ENCODE data around the gene RAB44.

The RAB44 gene

DNA sequence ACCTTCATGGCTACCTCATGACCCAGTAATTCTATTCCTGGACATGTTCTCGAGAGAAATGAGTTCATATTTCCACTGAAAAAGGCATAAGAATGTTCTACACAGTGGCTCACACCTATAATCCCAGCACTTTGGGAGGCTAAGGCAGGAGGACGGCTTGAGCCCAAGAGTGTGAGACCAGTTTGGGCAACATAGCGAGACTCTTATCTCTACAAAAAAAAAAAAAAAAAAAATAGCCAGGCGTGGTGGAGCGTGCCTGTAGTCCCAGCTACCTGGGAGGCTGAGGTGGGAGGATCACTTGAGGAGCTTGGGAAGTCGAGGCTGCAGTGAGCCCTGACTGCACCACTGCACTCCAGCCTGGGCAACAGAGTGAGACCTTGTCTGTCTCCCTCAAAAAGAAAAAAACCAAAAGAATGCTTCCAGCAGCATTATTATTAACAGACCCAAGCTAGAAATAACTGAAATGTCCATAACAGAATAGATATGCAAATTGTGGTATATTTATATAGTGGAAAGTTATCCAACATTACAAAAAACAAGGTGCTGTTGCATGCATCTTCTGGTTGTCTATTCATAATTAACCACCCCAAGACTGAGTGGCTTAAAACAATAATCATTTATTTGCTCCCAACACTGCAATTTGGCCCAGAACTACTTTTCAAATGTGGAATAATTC is 9.4 kb upstream of the RAB44 start:
- H3K27ac Mint-ChIP-seq = peak overlapping the region; percentile 38
- H3K4me3 Mint-ChIP-seq = no peak overlapping the region
- H3K36me3 Mint-ChIP-seq = peaks cover 9% of the 10 kb centered on the region
- ATAC-seq (ENCODE audit: low read depth) (no peak), DNase-seq (ENCODE audit: low spot score in 2 of 2) (no peak)
- peaks cover 51% of the 10 kb centered on the region for H3K4me1 Mint-ChIP-seq
- H3K27me3 Mint-ChIP-seq = no peaks in the 10 kb centered on the region
- H3K9me3 Mint-ChIP-seq = no peaks in the 10 kb centered on the region

DNA sequence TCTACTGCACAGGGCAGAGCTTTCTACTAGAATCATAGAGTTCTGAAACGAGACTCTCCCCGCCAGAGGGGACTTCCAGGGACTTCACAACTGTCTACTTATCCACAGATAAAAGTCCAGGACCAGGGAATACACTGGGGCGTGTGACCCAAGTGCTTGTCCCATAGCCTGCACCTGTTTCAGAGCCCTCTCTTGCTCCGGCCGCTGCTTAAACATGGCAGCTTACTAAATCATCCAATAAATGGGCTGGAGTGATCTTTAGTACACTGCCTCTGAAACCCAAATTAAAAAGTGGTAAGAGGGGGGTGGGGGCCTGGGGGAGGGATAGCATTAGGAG is 8.9 kb upstream of the RAB44 start:
- ATAC-seq (ENCODE audit: low read depth) = no peak
- H3K27me3 Mint-ChIP-seq = no peaks in the 10 kb centered on the region
- H3K36me3 Mint-ChIP-seq = peaks cover 9% of the 10 kb centered on the region
- H3K4me1 Mint-ChIP-seq = peaks cover 51% of the 10 kb centered on the region
- H3K27ac Mint-ChIP-seq = peak overlapping the region; percentile 38
- no peak for DNase-seq (ENCODE audit: low spot score in 2 of 2)
- no peaks in the 10 kb centered on the region for H3K9me3 Mint-ChIP-seq
- no peak overlapping the region for H3K4me3 Mint-ChIP-seq

DNA sequence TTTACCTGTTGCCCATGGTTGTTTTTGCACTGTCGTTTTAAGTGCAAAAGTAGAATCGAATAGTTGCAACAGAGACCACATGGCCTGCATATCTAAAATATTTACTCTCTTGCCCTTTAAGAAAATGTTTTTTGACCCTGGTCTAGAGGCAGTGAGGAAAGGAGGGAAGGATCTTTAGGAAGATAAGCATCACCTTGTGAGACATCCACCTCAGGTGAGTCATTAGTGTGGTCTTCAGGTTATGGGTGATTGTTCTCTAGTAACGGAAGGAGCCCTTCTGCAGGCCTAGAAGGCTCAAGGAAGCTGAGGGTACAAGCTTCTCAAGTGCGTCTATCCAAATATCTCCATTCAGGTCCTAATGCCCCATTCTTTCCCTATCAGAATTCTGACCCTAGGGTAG is 6.6 kb upstream of the RAB44 start:
- no peak for ATAC-seq (ENCODE audit: low read depth)
- H3K4me1 Mint-ChIP-seq = peaks cover 62% of the 10 kb centered on the region
- H3K27me3 Mint-ChIP-seq = no peaks in the 10 kb centered on the region
- peak overlapping the region; percentile 91 for H3K27ac Mint-ChIP-seq
- no peaks in the 10 kb centered on the region for H3K9me3 Mint-ChIP-seq
- no peak for DNase-seq (ENCODE audit: low spot score in 2 of 2)
- H3K36me3 Mint-ChIP-seq = peaks cover 8% of the 10 kb centered on the region
- no peak overlapping the region for H3K4me3 Mint-ChIP-seq

DNA sequence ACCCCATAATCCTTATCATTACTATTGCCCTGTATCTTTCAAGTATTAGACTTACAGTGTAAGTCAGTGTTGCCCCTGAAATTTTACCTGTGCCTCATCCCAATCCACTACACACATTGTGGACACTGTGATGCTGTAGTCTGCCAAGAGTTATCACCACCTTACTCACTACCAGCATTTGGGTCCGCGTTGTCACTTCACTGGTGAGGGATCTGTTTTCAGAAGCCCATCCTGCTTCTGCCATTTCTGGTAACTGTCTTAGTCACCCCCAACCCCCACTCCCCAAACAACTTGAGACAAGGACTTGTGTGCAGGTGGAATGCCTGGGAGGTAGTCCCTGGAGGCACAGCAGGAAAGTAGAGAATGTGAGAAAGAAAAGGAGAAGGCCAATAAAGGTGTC is 6.0 kb upstream of the RAB44 start:
- Mint-ChIP-seq H3K4me1 (peaks cover 63% of the 10 kb centered on the region), H3K27ac (peak overlapping the region; percentile 91), H3K9me3 (no peaks in the 10 kb centered on the region), H3K36me3 (peaks cover 5% of the 10 kb centered on the region), H3K4me3 (peak overlapping the region; percentile 44), H3K27me3 (no peaks in the 10 kb centered on the region)
- ATAC-seq (ENCODE audit: low read depth) (no peak), DNase-seq (ENCODE audit: low spot score in 2 of 2) (no peak)

DNA sequence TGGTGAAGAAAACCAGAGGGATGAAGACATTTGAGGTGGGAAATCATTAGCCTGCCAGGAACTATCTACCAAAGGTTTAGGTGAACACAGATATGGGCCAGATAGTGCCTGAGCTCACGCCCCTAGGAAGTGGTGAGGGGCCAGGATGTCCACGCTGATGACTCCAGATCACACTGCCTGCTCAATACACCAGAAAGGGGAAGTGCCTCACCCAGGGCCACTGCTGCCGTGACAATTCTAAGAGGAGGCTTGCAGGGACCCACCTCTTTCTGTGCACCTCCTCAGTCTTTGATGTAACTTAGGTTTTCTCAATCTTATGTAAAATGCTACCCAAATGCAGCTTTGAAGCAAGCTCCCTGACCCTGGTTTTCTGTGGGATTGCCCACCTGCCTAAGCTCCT is 5.4 kb upstream of the RAB44 start:
- DNase-seq (ENCODE audit: low spot score in 2 of 2) = peak; percentile 48 to 56
- Mint-ChIP-seq H3K4me3 (peak overlapping the region; percentile 44), H3K36me3 (peaks cover 2% of the 10 kb centered on the region), H3K9me3 (no peaks in the 10 kb centered on the region), H3K27ac (peak overlapping the region; percentile 91), H3K27me3 (no peaks in the 10 kb centered on the region), H3K4me1 (peaks cover 69% of the 10 kb centered on the region)
- ATAC-seq (ENCODE audit: low read depth) = peak; percentile 99

DNA sequence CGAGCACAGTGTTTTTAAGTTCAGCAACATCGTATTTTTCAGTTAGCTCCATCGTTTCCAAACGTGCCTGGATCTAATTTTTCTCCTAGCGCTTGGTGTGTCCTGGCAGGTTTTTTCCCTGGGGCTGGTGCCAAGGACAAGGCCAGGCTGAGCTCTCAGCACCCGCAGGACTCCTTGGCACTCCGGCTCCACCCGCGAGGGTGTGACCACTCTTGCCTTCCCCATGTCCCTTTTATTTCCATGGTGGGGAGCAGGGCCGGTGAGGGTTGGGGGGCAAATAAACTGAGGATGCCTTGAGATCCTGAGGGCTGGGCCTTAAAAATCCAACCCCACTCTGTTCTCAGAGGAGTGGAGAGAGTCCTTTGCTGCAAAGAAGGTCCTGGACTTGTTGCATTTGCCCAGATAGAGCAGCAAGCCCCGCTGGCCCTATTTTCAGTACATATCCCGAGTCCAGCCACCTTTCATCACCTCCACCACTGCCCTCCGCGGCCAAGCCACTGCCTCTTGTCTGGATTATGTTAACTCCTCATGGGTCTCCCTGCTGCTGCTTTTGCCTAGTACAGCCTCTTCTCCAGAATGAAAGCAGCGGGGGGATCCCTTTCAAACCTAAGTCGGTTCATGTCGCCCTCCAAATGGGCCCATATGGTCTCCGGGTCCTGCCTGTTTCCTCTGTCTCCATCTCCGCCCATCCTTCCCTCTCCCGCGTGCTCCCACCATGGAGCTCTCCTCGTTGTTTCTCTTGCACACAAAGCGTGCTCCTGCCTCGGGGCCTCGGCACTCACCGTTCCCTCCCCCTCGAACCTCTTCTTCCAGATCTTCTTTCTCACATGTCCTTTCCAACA is 4.5 kb upstream of the RAB44 start:
- Mint-ChIP-seq H3K27ac (peak overlapping the region; percentile 91), H3K4me1 (peaks cover 72% of the 10 kb centered on the region), H3K36me3 (peaks cover 2% of the 10 kb centered on the region), H3K27me3 (no peaks in the 10 kb centered on the region), H3K9me3 (no peaks in the 10 kb centered on the region), H3K4me3 (no peak overlapping the region)
- no peak for ATAC-seq (ENCODE audit: low read depth)
- DNase-seq (ENCODE audit: low spot score in 2 of 2) = no peak

DNA sequence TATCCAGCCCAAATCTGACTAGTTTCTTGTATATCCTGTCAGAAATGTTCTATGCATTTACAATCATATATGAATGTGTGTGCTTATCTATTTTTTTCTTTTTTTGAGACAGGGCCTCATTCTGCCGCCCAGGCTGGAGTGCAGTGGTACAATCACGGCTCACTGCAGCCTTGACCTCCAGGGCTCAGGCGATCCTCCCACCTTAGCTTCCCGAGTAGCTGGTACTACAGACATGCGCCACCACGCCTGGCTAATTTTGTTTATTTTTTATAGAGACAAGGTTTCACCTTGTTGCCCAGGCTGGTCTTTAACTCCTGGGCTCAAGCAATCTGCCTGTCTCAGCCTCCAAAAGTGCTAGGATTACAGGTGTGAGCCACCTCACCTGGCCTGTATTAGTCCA is 3.0 kb upstream of the RAB44 start:
- no peak overlapping the region for H3K4me3 Mint-ChIP-seq

DNA sequence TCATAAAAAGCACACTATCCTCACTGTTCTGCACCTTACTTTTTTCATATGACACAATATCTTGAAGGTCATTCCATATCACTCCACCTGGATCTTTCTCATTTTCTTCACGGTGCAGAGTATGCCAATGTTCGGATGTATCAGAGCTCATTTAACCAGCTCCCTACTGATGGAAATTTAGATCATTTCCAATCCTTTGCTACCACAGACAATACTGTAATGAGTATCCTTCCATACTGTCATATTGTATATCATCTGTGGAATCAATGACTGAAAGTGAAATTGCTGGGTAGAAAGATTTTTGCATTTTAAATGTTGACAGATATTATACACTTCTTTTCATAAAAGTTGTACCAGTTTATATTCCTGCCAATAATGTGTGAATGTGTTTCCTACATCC is 2.2 kb upstream of the RAB44 start:
- Mint-ChIP-seq H3K4me3 (no peak overlapping the region), H3K4me1 (peaks cover 67% of the 10 kb centered on the region), H3K27me3 (no peaks in the 10 kb centered on the region), H3K27ac (peak overlapping the region; percentile 64), H3K36me3 (no peaks in the 10 kb centered on the region), H3K9me3 (no peaks in the 10 kb centered on the region)
- DNase-seq (ENCODE audit: low spot score in 2 of 2) (no peak), ATAC-seq (ENCODE audit: low read depth) (no peak)

More for the DNA sequence above, 3.0 kb upstream of the RAB44 start:
- H3K36me3 Mint-ChIP-seq = peaks cover 2% of the 10 kb centered on the region
- ATAC-seq (ENCODE audit: low read depth) (no peak), DNase-seq (ENCODE audit: low spot score in 2 of 2) (no peak)
- no peaks in the 10 kb centered on the region for H3K9me3 Mint-ChIP-seq
- H3K27ac Mint-ChIP-seq = peak overlapping the region; percentile 64
- H3K4me1 Mint-ChIP-seq = peaks cover 69% of the 10 kb centered on the region
- no peaks in the 10 kb centered on the region for H3K27me3 Mint-ChIP-seq

DNA sequence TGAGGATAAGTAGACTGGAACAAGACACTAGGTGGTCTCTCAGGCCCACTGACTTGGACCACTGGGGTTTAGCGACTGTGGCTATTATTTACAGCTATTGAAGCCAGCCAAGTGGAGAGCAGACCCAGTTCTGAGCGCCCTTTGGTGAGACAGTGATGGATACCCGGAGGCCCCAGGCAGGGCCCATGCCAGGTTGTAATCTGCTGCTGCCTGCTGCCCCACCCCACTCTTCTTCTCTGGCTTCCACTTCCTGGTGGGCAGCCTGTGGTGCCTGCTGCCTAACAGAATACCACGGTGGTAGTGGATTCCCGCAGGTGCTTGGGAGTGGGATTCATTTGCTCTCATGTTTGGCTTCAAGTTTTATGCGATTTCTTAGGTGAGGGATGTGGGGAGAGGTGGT is 570 bp downstream of the RAB44 start:
- ATAC-seq (ENCODE audit: low read depth) = no peak
- peak overlapping the region; percentile 16 for H3K27ac Mint-ChIP-seq
- no peaks in the 10 kb centered on the region for H3K9me3 Mint-ChIP-seq
- no peak overlapping the region for H3K4me3 Mint-ChIP-seq
- peaks cover 55% of the 10 kb centered on the region for H3K4me1 Mint-ChIP-seq
- no peaks in the 10 kb centered on the region for H3K27me3 Mint-ChIP-seq
- DNase-seq (ENCODE audit: low spot score in 2 of 2) = no peak
- peaks cover 1% of the 10 kb centered on the region for H3K36me3 Mint-ChIP-seq

DNA sequence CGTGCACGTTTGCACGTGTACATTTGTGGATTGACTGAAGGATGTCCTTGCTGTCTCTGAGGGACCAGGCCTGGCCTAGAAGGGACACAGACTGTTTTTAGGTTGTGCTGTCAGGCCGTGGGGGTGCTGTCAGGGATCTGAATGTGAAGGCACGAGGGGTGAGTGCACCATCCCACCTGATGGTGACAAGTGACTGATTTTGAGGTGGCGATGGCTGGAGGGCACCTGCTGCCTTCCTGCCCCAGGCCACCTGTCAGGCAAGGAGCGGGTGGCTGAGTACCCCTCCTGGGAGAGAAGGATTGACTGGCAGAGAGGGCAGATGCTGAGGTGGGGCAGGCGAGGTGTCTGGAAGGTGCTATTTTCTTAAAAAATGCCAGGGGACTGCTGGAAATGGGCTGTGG is 1.2 kb downstream of the RAB44 start:
- H3K36me3 Mint-ChIP-seq = peaks cover 2% of the 10 kb centered on the region
- no peak for DNase-seq (ENCODE audit: low spot score in 2 of 2)
- peak overlapping the region; percentile 16 for H3K27ac Mint-ChIP-seq
- H3K9me3 Mint-ChIP-seq = no peaks in the 10 kb centered on the region
- H3K27me3 Mint-ChIP-seq = no peaks in the 10 kb centered on the region
- peaks cover 54% of the 10 kb centered on the region for H3K4me1 Mint-ChIP-seq
- no peak for ATAC-seq (ENCODE audit: low read depth)
- no peak overlapping the region for H3K4me3 Mint-ChIP-seq

DNA sequence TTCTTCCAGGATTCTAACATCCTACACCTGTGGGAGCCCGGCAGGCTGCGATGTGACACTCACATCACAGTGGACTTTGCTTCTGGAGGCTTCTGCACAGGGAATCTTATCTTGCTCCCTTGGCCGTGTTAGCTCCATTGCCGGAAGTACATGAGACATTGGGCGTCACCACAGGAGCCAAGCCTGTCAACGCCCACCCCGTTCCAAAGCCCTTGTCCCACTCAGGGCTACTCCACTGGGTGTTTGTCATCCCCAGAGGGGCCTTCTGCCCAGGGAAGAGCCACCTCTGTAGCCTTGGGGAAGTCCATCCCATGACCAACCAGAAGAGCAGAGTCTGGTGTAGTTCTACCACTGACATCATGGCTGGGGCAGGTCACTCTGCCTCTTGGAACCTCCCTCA is 1.7 kb downstream of the RAB44 start:
- Mint-ChIP-seq H3K9me3 (no peaks in the 10 kb centered on the region), H3K4me3 (no peak overlapping the region), H3K4me1 (peaks cover 53% of the 10 kb centered on the region), H3K36me3 (peaks cover 2% of the 10 kb centered on the region), H3K27ac (no peak overlapping the region), H3K27me3 (no peaks in the 10 kb centered on the region)
- ATAC-seq (ENCODE audit: low read depth) (no peak), DNase-seq (ENCODE audit: low spot score in 2 of 2) (no peak)

DNA sequence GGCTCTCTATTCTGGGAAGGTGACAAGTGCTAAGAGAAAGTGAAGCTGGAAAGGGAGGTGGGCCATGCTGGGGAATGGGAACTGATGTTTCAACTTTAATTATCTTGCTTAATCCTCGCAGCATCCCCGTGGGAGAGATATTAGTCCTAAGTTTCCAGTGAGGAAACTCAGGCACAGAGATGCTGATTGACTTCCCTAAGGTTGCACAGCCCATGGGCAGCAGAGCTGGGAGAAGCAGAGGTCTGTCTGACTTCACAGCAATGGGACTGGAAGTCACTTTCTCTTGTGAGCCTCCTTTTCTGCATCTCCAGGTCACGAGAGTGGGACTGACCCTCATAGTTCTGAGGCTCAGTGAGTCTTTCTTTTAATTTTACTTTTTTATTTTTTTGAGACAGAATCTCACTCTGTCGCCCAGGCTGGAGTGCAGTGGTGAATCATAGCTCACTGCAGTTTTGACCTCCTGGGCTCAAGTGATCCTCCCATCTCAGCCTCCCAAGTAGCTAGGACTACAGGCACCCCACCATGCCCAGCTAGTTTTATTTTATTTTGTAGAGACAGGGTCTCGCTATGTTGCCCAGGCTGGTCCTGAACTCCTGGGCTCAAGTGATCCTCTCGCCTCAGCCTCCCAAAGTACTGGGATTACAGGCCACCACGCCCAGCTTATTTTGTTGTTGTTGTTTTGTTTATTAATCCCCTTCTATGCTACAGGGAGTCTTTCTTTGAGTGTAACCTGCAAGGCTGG is 2.6 kb downstream of the RAB44 start:
- no peaks in the 10 kb centered on the region for H3K9me3 Mint-ChIP-seq
- no peak for ATAC-seq (ENCODE audit: low read depth)
- H3K36me3 Mint-ChIP-seq = peaks cover 2% of the 10 kb centered on the region
- H3K4me3 Mint-ChIP-seq = no peak overlapping the region
- DNase-seq (ENCODE audit: low spot score in 2 of 2) = no peak
- no peaks in the 10 kb centered on the region for H3K27me3 Mint-ChIP-seq
- H3K4me1 Mint-ChIP-seq = peaks cover 45% of the 10 kb centered on the region
- no peak overlapping the region for H3K27ac Mint-ChIP-seq

DNA sequence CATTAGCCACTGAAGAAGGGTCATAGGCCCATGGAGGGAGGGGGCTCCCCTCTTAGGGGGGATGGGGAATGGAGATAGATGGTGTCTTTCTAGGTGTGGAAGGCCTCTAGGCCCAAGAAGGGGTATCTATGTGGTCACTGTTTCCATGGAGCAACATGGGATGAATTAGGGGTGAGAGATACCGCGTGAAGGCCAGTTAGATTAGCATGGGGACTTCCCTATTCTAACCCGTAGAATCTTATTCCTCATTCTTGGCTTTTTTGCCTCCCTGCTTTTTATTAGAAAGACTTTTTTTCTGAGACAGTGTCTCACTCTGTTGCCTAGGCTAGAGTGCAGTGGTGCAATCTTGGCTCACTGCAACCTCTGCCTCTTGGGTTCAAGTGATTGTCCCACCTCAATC is 3.2 kb downstream of the RAB44 start:
- H3K4me1 Mint-ChIP-seq = peaks cover 42% of the 10 kb centered on the region
- H3K9me3 Mint-ChIP-seq = no peaks in the 10 kb centered on the region
- DNase-seq (ENCODE audit: low spot score in 2 of 2) = no peak
- peak; percentile 41 for ATAC-seq (ENCODE audit: low read depth)
- H3K27me3 Mint-ChIP-seq = no peaks in the 10 kb centered on the region
- no peak overlapping the region for H3K4me3 Mint-ChIP-seq
- no peak overlapping the region for H3K27ac Mint-ChIP-seq
- H3K36me3 Mint-ChIP-seq = peaks cover 2% of the 10 kb centered on the region

DNA sequence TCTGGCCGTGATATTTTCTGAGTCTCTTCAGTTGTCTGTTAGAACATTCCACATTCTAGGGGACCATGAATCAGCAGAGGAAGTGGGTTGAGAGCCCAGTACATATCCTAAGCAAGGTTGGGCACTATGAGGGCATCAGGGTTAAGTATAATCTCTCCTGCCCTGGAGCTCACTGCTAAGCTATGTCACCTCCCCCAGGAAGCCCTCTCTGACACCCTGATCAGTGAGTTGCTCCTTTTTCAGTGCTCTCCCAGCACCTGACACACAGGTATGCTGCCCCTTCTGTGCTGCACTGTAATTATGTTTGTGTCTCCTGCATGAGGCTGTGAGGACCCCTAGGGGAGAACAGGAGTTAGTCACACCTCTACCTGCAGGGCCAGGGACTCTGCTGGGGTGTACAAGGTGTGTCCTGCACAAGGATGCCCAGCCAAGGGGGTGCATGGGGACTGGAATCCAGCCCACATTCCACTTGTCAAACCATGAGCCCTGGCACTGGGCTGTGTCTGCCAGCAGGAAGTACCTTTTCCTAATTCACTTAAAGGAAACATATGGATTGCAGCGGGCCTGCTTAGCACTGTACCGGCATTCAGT is 3.9 kb downstream of the RAB44 start:
- peak; percentile 65 for ATAC-seq (ENCODE audit: low read depth)
- DNase-seq (ENCODE audit: low spot score in 2 of 2) = no peak
- no peak overlapping the region for H3K4me3 Mint-ChIP-seq
- peaks cover 2% of the 10 kb centered on the region for H3K36me3 Mint-ChIP-seq
- no peaks in the 10 kb centered on the region for H3K9me3 Mint-ChIP-seq
- H3K27ac Mint-ChIP-seq = peak overlapping the region; percentile 40
- no peaks in the 10 kb centered on the region for H3K27me3 Mint-ChIP-seq
- peaks cover 39% of the 10 kb centered on the region for H3K4me1 Mint-ChIP-seq
